ENCODE measurements around the gene CYP26C1. TPM values are rescaled to one million over a fixed set of nuclear protein-coding genes. Genes with fewer than 3 reads are reported as not detected.
"Not testable (repeated sequence)": the region's sequence is repeated elsewhere in the genome, so short reads cannot be mapped to it uniquely, and the experiment has no call there.

The CYP26C1 gene
- total RNA-seq, 2 donors from 2014 or later = not detected

DNA sequence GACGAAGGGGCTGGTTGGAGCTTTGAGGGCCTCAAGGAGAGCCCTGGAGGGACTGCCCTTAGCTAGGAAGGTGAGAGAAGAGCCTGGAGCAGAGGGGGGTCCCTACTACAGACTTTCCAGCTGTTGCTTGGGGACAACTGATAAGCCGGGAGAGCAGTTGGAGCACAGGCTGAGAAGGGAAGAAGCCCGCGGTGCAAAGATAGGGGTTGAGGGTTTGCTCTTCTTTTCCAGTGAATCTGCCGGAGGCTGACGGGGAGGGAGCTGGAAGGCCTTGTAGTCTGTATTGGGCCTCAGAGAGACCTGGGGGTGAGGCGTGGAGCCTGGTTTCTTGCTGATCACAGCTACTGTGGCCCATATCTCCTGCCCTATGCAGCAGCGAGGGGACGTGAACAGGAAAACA, 36.8 kb downstream of the CYP26C1 start:
- H3K27ac ChIP-seq = no peak overlapping the region
- no peak overlapping the region for H3K9ac ChIP-seq (ENCODE audit: low read depth in 2 of 2, low read length in 2 of 2)
- no peaks in the 10 kb centered on the region for H3K4me1 ChIP-seq
- TF ChIP-seq, protein P1, sequence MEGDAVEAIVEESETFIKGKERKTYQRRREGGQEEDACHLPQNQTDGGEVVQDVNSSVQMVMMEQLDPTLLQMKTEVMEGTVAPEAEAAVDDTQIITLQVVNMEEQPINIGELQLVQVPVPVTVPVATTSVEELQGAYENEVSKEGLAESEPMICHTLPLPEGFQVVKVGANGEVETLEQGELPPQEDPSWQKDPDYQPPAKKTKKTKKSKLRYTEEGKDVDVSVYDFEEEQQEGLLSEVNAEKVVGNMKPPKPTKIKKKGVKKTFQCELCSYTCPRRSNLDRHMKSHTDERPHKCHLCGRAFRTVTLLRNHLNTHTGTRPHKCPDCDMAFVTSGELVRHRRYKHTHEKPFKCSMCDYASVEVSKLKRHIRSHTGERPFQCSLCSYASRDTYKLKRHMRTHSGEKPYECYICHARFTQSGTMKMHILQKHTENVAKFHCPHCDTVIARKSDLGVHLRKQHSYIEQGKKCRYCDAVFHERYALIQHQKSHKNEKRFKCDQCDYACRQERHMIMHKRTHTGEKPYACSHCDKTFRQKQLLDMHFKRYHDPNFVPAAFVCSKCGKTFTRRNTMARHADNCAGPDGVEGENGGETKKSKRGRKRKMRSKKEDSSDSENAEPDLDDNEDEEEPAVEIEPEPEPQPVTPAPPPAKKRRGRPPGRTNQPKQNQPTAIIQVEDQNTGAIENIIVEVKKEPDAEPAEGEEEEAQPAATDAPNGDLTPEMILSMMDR (IDR thresholded peaks at IDR 0.05) = no peak
- H3K36me3 ChIP-seq = no peaks in the 10 kb centered on the region
- DNase-seq = peak; percentile 10
- no peaks in the 10 kb centered on the region for H3K27me3 ChIP-seq
- no peak overlapping the region for H3K4me3 ChIP-seq
- no peaks in the 10 kb centered on the region for H3K9me3 ChIP-seq
- intact Hi-C loops (cut with DNase I) = no loop called here

- Histone ChIP-seq H3K4me3 (no peak overlapping the region), H3K27ac (no peak overlapping the region), H3K27me3 (no peaks in the 10 kb centered on the region), H3K4me1 (no peaks in the 10 kb centered on the region), H3K9me3 (no peaks in the 10 kb centered on the region), H3K9ac (ENCODE audit: low read depth in 2 of 2, low read length in 2 of 2) (no peak overlapping the region), H3K36me3 (no peaks in the 10 kb centered on the region)
- intact Hi-C loops (cut with DNase I) = no loop called here
- DNase-seq = peak; percentile 2
- TF ChIP-seq, protein P1 (IDR thresholded peaks at IDR 0.05) = no peak
These were observed 38.2 kb downstream of the CYP26C1 start for GRCh38 chr10:93098816-93099215.

GRCh38 chr10:93099670-93100069, 39.1 kb downstream of the CYP26C1 start:
- H3K36me3 ChIP-seq = no peaks in the 10 kb centered on the region
- no peaks in the 10 kb centered on the region for H3K4me1 ChIP-seq
- H3K27me3 ChIP-seq = no peaks in the 10 kb centered on the region
- H3K9ac ChIP-seq (ENCODE audit: low read depth in 2 of 2, low read length in 2 of 2) = no peak overlapping the region
- intact Hi-C loops (cut with DNase I) = no loop called here
- TF ChIP-seq, protein P1 (IDR thresholded peaks at IDR 0.05) = no peak
- no peak overlapping the region for H3K27ac ChIP-seq
- H3K4me3 ChIP-seq = no peak overlapping the region
- H3K9me3 ChIP-seq = no peaks in the 10 kb centered on the region
- no peak for DNase-seq

DNA sequence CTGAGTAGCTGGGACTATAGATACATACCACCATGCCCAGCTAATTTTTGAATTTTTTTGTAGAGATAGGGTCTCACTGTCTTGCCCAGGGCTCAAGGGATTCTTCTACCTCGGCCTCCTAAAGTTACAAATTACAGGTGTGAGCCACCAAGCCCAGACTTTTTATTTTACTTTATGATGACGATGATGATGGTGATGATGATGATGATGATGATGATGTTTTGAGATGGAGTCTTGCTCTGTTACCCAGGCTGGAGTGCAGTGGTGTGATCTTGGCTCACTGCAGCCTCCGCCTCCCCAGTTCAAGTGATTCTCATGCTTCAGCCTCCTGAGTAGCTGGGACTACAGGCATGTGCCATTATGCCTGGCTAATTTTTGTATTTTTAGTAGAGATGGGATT, 40.5 kb downstream of the CYP26C1 start:
- DNase-seq; H3K36me3 ChIP-seq; H3K9ac ChIP-seq (ENCODE audit: low read depth in 2 of 2, low read length in 2 of 2); H3K4me3 ChIP-seq; H3K27me3 ChIP-seq; H3K9me3 ChIP-seq; H3K4me1 ChIP-seq; intact Hi-C loops (cut with DNase I); H3K27ac ChIP-seq: not testable (repeated sequence)

- Histone ChIP-seq H3K36me3 (no peaks in the 10 kb centered on the region), H3K9me3 (no peaks in the 10 kb centered on the region), H3K27ac (no peak overlapping the region), H3K27me3 (no peaks in the 10 kb centered on the region), H3K4me1 (no peaks in the 10 kb centered on the region), H3K4me3 (no peak overlapping the region), H3K9ac (ENCODE audit: low read depth in 2 of 2, low read length in 2 of 2) (no peak overlapping the region)
- TF ChIP-seq, protein P1 (IDR thresholded peaks at IDR 0.05) = no peak
- intact Hi-C loops (cut with DNase I) = no loop called here
- no peak for DNase-seq
These were observed 43.4 kb downstream of the CYP26C1 start for GRCh38 chr10:93103953-93104352.

- no peak overlapping the region for H3K9ac ChIP-seq (ENCODE audit: low read depth in 2 of 2, low read length in 2 of 2)
- H3K9me3 ChIP-seq = no peaks in the 10 kb centered on the region
- intact Hi-C loops (cut with DNase I) = no loop called here
- no peaks in the 10 kb centered on the region for H3K4me1 ChIP-seq
- H3K27me3 ChIP-seq = no peaks in the 10 kb centered on the region
- no peaks in the 10 kb centered on the region for H3K36me3 ChIP-seq
- no peak for DNase-seq
- H3K27ac ChIP-seq = no peak overlapping the region
- TF ChIP-seq, protein P1 (IDR thresholded peaks at IDR 0.05) = no peak
- H3K4me3 ChIP-seq = no peak overlapping the region
These were observed 46.1 kb downstream of the CYP26C1 start for GRCh38 chr10:93106631-93107072.

All from colonic mucosa (tissue), 4 donors.